G401 (cell line): ENCODE data around the gene LRRC10B. TPM values are rescaled to one million over a fixed set of nuclear protein-coding genes. Genes with fewer than 3 reads are reported as not detected.
"Not testable (repeated sequence)": the region's sequence is repeated elsewhere in the genome, so short reads cannot be mapped to it uniquely, and the experiment has no call there.

Experiments used
- DNase-seq: peaks from one replicate; pipeline ENCODE4 v3.0.0-alpha.2; 2015; ENCODE audit warnings: low spot score
- in situ Hi-C: cut with HindIII; loops from 2 replicates; pipeline ENCODE4 v1.10.0; 2016; ENCODE audit warnings: low sequenced_read_pairs, mixed read lengths
- total RNA-seq: library from RNA; depleted of rRNA; stranded (reverse); fragments of >200 nt; shearing (Covaris generic); gene quantifications from 2 replicates; pipeline ENCODE4 v1.2.3, GENCODE V29; 2014; rRNA removed

LRRC10B gene
- total RNA-seq, result 2.5 and 4.6 TPM in 2 replicates

DNA sequence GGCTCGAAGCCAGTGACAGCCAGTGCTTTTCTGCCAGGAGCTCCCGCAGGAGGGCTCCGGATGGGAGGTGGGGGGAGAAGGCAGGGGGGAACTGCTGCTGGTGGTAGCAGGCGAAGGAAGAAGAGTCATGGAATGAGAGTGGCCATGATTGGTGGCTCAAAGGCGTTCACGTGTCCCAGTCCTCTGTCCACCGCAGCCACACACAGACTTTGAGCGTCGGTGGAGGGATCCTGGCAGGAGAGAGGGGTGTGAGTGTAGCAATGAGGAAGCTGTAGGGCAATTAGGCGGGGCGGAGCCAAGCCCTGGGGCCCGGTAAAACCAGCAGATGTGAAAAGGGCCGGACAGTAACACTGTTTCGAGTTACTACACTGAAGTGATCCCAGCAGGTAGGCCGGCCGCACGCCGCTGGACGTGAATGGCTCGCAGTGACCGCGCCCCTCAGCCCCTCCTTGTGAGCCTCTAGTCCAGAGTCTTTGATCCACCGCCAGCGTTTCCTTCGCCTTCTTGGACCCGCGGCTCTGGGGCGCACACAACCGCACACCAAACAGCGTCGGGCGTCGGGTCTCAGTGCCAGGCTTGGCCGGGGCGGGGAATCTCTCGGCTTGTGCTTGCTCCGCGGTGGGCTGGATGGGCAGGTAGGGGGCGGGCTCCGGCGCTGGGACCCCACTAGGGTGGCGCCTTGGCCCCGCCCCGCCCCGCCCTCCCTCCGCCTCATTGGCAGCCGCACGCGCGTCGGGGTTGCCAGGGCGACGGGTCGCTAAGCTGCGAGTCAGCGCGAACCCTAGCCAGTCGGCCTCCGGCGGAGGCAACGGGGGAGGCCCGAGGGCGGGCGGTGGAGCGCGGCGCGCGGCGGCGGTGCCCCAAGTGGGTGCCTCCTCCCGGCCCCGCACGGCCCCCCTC, at the start of gene LRRC10B:
Gene LRRC10B, plus strand, starts transcription at position 788 of the 900 bp plus-strand sequence. CDS start 250 bp downstream, outside the sequence.
- no peak for DNase-seq
- in situ Hi-C loops, result no loop called here

DNA sequence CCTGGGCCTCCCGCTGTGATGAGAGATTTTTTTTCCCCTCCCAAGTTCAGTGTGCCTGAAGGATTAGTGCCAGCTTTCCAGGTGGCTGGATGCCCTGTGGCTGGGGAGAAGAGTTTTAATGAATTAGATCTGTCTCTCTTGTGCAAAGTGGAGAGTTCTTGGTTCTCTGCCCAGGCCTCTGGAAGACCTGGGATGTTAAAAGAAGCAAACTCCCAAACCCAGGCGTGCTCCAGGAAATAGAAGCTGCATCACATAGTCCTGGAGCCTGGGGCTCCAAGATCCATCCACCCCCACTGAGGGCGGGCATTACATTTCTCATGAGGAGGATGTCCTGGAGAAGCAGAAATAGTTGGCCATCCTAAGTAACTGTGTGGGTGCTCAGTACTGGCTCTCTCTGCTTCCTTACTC, 48.1 kb upstream of the LRRC10B start:
- DNase-seq, result no peak
- in situ Hi-C loops, result no loop called here

DNA sequence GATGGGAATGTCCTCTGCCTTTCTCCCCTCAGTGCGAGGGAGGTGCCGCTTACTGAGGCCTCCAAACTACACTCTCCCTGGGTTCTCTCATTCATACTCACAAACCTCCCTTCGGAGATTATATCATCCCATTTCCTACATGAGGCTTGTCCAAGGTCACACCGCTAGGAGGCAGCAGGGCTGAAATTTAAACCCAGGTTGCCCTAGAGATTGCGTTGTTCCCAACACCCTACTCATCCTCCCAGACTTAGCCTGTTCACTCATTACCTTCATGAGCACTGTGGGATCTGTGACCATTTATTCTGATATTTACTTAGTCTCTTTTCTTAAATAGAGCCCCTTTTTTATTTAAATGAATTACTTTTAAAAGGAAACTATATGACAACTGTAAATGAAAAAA, 47.6 kb upstream of the LRRC10B start:
- DNase-seq, result no peak
- in situ Hi-C loops, result no loop called here

DNA sequence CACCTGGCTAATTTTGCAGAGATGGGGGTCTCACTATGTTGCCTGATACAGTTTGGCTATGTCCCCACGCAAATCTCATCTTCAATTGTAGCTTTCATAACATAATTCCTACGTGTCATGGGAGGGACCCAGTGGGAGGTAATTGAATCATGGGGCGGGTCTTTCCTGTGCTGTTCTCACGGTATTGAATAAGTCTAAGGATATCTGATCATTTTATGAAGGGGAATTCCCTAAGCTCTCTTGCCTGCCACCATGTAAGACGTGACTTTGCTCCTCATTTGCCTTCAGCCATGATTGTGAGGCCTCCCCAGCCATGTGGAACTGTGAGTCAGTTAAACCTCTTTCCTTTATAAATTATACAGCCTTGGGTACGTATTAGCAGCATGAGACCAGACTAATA, 40.9 kb upstream of the LRRC10B start:
- in situ Hi-C loops, result not testable (repeated sequence)

DNA sequence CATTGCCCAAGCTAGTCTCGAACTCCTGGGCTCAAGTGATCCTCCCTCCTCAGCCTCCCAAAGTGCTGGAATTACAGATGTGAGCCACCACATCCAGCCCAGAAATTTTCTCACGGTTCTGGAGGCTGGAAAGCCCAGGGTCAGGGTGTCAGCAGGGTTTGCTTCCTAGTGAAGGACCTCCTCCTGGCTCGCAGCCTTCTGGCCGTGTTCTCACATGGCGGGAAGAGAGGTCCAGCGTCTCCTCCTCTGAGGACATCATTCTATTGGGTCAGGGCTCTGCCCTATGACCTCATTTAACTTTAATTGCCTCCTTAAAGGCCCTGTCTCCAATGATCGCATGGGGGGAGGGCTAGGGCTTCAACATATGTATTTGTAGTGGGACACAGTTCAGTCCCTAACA, 40.5 kb upstream of the LRRC10B start:
- DNase-seq, result no peak
- in situ Hi-C loops, result no loop called here

More for the DNA sequence above, 40.9 kb upstream of the LRRC10B start:
- not testable (repeated sequence) for DNase-seq

DNA sequence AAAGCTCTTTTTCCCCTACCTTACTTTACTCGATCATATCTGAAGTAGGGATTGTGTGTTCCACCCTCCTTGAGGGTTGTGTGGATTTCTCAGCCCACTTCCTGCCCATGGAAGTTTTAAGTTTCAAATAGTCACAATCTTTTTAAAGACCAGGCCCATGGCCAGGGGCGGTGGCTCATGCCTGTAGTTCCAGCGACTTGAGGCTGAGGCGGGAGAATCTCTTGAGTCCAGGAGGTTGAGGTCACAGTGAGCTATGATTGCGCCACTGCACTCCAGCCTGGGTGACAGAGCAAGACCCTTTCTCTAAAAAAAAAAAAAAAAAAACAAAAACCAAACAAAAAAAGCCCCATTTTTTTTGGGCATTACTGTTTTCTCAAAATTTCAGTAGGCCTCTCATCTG, 36.3 kb upstream of the LRRC10B start:
- in situ Hi-C loops, result no loop called here
- DNase-seq, result no peak

DNA sequence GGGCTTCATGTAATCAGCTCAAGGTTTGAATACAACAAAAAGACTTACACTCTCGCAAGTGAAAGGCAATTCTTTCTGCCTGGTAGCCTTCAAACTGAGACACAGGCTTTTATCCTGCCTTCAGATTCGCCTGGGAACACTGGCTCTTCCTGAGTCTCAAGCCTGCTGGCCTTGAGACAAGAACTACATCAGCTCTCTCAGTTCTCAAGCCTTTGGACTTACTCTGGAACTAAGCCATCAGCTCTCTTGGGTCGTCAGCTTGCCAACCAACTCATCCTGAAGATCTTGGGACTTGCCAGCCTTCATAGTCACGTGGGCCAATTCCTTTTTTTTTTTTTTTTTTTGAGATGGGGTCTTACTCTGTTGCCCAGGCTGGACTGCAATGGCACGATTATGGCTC, 35.7 kb upstream of the LRRC10B start:
- in situ Hi-C loops, result no loop called here
- DNase-seq, result peak; percentile 35

DNA sequence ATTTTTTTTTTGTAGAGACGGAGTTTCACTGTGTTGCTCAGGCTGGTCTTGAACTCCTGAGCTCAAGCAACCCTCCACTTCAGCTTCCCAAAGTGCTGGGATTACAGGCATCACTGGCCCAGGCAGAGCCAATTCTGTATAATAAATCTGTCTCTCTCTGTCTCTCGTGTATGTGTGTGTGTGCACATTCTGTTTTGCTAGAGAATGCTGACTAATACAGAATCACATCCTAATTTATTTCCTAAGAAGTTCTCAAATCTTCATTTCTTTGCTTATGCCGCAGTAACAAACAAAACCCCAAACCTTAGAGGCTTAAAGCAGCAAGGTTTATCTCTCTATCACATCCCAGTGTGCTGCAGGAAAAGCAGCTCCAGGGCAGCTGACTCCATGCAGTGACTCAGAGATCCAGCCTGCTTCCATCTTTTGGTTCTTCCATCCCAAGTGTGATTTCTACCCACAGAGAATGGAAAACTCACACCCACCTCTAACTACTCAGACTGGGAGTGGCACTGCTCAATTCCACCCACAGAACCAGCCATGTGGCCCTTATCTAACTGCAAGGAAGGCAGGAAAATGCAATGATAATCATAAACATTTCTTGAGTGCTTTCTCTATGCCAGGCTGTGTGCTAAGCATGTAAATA, 35.1 kb upstream of the LRRC10B start:
- DNase-seq, result no peak
- in situ Hi-C loops, result no loop called here

DNA sequence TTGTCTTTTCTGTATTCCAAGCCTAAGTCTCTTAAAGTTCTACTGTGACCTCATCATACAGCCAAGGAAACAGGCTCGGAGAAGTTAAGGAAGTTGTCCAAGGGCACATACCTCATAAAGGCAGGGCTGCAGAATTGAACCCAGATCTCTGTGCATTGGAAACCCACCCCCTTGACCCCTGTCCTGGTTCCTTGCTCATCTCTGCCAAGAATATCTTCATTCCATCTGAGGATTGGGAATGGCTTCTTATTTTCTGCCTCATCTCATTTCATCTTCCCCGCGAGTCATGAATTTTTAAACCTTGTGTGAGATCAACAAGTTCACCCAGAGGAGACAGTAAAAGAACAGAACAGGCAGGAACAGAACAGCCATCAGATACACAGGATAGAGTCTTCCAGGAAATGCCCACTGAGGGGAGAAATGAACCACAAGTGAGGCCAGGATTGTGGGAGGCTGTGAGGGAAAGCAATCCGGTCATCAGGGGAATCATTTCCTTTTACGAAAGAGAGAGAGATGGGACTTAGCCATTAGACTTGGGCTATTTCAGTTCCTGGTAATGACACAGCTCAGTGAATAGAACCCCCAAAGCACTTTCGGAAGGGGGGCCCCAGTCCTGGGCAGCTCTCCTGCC, 34.4 kb upstream of the LRRC10B start:
- no peak for DNase-seq
- in situ Hi-C loops, result no loop called here

DNA sequence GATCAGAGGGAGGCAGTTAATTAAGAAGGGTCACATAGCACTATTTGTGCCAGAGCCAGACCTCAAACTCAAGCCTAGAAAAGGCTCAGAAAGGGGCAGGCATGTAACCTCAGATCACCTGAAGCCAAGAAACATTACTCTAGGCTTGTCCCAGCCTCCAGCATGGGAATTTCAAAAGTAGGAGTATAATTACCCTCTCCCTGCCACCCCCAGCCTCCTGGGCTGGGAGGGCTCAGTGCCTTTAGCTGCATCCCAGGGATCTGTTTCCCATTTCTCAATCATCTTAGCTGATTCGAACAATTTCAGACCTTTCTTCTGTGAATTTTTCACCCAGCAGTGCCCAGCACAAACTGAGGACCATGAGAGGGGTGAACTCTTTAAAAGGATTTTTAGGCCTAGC, 33.1 kb upstream of the LRRC10B start:
- DNase-seq, result no peak
- in situ Hi-C loops, result no loop called here

DNA sequence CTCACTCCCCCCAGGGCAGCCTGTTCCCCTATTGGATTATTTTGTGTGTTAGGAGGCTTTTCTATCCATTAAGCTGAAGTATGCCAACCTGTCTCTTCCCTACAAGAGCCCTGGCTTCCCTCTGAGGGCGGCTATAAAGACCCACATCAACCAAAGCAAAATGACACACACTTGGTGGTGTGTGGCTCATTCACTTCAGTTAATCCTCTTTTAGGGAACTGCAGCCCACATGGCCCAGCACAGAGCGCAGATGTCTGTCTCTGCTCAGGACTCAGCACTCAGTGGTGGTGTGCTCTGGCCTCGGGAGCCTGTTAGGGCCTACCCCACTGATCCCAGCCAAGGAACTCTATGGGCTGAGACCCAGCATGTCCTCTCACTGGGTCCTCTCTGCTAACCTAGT, 32.2 kb upstream of the LRRC10B start:
- in situ Hi-C loops, result no loop called here
- DNase-seq, result no peak

DNA sequence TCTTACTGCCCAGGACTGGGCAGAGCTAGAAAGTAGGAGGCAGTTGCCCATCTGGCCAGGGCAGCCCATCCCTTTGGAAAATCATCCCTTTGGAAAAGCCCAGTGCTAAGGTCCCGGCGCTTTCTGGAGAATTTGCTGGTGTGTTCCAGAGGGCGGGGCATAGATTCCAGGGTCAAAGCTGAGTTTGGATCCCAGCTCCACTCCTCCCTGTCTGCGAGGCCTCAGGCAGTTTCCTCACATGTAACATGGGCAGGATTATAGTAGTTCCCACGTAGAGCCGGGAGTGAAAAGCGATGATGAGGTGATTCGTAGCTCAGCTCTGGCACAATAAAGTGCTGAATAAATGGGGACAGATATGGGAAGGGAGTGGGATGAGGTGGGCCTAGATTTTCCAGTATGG, 31.4 kb upstream of the LRRC10B start:
- in situ Hi-C loops, result no loop called here
- DNase-seq, result no peak

DNA sequence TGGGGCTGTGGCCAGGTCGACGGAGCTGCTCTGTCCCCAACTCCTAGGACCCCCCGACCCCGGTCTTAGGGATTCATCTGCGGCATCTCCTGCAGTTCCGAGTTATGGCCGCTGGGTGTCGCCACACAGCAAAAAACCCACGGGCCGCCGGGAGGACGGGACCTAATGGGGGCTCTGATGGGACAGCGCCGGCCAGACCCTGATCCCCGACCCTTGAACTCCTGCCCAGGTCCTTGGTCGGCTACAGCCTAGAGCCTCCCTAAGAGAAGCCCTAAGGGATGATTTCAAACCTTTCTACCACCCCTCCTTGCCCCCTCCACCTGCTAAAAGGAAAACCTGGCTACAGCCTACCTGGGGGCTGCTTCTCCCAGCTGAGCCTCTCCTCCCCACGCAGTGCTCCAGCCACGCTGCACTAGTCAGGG, 30.8 kb upstream of the LRRC10B start:
- in situ Hi-C loops, result no loop called here
- peak; percentile 64 for DNase-seq

DNA sequence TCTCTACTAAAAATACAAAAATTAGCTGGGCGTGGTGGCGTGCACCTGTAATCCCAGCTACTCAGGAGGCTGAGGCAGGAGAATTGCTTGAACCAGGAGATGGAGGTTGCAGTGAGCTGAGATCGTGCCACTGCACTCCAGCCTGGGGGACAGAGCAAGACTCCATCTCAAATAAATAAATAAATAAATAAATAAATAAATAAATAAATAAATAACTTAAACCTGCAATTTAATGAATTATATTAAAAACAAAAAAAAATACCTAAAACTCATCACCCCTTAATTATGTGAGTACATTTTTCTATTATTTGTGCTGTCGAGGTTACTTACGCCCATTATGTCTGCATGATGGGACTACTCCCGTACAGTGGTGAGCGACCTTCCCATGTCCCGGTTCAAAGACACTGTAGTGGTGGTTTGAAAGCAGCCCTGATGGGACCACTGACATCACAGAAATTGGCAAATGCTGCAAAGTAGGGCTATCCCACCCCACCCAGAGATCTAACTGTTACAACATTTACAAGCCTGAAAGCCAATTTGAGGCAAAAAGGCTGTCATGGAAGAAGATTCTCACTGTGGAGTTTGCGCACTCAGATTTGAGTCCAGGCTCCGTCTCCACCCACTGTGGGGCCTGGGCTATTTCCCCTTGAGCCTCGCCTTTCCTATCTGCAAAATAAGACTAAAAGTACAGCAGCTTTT, 29.0 kb upstream of the LRRC10B start:
- in situ Hi-C loops, result not testable (repeated sequence)

DNA sequence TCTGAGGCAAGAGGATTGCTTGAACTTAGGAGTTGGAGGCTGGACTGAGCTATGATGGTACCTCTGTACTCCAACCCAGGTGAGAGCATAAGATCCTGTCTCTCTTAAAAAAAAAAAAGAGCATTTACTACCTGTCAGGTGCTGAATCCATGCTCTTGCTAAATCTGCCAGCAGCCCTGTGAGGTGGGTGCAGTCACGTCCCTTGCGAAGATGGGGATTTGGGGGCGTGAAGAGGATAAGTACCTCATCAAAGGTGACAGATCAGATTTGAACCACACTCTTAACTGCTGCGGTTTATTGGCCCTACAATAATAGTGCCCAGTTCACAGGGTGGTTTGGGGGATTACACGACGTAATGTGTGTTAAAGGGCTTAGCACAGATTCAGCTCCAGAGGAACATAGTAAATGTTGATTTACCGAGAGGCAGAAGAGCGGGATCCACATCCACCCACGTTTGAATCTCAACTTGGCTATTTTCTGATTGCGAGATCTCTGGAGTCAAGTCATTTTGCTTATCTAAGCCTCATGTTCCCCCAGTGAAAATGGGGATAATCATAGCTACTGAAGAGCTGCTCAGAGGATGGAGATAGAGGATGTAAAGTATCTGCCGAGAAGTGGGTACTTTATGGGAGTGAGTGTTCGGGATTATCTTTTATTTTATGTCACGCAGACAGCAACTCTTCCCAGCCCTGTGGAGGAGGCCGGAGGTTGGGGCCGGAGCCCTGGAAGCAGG, 28.1 kb upstream of the LRRC10B start:
- in situ Hi-C loops, result no loop called here
- no peak for DNase-seq

More for the DNA sequence above, 29.0 kb upstream of the LRRC10B start:
- DNase-seq, result not testable (repeated sequence)

DNA sequence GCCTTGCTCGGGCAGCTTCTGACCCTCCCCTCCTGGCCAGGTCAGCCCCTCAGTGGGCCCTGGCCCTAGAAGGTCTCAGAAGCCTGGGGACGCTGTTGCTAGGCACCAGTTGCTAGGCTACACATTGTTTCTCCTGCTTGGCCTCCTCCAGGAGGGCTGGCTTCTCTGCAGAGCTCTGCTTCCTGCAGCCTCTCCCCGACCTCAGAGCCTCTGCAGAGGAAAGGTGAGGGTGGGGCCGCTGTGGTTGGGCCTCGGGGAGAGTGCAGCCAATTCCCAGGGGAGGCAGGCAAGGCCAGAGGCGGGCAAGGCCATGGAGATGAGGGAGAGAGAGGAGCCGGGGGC, 27.6 kb upstream of the LRRC10B start:
- in situ Hi-C loops, result no loop called here
- no peak for DNase-seq

DNA sequence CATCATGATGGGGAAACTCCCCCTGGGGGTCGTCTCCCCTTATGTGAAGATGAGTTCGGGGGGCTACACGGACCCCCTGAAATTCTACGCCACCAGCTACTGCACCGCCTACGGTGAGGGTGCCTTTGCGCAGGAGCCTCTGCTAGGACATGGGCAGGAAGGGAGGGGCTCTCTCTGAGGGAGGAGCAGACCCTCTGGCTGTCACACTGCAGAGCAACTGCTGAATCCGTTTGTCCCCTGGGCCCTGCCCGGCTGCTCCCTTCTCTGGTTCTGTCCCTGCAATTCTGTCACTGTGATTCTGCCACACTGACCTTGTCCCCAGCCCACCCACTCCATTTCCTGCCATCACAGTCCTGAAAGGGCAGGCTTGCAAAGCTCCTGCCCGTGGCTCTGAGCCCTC, 26.7 kb upstream of the LRRC10B start:
- in situ Hi-C loops, result no loop called here
- DNase-seq, result no peak

DNA sequence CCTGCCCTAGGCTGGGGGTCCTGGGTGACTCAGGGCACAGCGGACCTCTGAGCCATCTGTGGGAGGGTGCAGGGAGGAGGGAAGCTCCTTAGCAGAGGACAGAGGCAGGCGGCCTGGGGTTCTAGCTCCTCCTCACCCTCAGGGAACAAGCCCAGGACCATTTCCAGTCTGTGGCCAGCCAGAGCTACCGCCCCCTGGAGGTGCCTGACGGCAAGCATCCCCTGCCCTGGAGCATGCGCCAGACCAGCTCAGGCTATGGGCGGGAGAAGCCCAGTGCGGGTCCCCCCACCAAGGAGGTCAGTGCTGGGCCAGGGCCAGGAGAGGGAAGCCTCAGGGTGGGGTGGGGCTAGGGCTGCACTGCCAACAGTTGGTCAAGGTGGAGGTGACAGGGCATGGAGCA, 26.0 kb upstream of the LRRC10B start:
- DNase-seq, result no peak
- in situ Hi-C loops, result no loop called here

DNA sequence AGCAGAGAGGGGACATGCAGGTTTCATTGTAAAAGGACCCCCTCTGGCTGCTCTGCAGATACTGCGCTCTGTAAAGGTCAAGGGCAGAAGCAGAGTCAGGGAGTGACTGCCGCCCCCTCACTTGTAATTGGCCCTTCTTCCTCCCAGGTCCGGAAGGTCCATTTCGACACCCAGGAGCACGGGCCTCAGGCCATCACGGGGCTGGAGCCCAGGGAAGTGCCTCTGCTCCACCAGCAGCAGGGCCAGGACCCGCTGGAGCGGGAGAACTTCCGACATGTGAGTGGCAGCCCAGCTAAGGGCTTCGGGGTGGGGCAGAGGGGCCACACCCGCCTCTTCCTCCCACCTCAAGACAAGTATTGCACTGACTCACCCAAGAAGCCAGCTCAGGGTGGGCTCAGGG, 24.0 kb upstream of the LRRC10B start:
- no peak for DNase-seq
- in situ Hi-C loops, result no loop called here
